ENCODE data around the gene PLXNB2. TPM values are rescaled to one million over a fixed set of nuclear protein-coding genes. Genes with fewer than 3 reads are reported as not detected.
"Not testable (repeated sequence)": the region's sequence is repeated elsewhere in the genome, so short reads cannot be mapped to it uniquely, and the experiment has no call there.

Gene PLXNB2
- total RNA-seq, 1 donor from 2014 or later, result 44.4 TPM

DNA sequence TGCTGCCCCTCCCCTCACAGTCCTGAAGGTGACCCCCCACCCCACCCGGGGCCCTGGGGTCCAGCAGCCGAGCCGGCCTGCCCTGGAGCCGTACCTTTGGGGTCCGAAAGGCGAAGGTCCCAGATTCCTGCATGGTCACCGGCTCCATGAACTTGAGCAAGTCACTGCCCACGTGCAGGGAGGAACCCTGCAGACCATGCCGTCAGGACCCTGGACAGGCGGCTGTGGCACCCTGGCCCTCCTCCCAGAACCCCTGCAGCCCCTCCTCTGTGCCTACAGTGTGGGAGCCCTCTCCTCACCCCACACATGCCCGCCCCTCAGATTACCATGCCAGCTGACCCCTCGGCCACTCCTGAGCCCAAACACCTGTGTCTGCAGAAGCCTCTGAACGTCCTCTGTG, 23.0 kb downstream of the PLXNB2 start:
- no peak for FAIRE-seq
- no peak for DNase-seq (ENCODE audit: low spot score in 2 of 2)

DNA sequence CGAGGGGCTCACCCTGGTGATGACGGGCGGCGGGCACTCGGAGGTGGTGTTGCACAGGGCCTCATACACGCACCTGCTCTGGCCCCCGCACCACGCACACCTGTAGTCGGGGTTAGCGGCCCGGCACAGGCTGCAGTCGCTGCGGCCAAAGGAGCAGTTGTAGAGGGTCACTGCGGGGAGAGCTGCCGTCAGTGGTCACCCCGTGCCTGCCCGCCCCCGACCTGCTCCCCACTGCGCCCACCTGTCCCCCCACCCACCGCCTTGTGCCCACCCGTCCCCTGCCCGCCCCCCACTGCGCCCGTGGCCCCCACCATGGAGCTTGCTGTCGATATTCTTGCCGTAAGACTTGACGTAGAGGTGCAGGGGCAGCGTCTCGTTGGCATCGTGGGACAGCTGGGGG, 23.6 kb downstream of the PLXNB2 start:
- DNase-seq (ENCODE audit: low spot score in 2 of 2) (no peak), FAIRE-seq (no peak)

GRCh38 chr22:50282361-50283155, 24.9 kb downstream of the PLXNB2 start:
- FAIRE-seq, result no peak
- no peak for DNase-seq (ENCODE audit: low spot score in 2 of 2)

GRCh38 chr22:50281957-50282356, 25.5 kb downstream of the PLXNB2 start:
- no peak for DNase-seq (ENCODE audit: low spot score in 2 of 2)
- no peak for FAIRE-seq

DNA sequence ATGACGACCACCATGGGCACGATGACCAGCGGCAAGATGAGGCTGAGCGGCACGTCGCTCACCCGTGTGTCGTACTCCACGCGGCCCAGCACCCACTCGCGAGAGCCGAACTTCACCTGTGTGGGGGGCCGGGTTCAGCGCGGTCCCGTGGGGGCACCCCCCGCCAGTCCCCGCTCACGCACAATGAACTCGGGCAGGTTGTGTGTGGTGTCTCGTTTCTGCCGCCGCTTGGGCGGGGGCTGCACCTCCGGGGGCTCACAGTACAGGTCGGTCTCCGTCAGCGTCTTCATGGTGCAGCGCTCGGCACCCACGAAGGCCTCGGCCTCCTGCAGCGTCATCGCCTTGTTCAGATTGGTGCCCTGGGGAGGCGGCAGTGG, 26.1 kb downstream of the PLXNB2 start:
- FAIRE-seq, result no peak
- DNase-seq (ENCODE audit: low spot score in 2 of 2), result no peak

- DNase-seq (ENCODE audit: low spot score in 2 of 2) (no peak), FAIRE-seq (no peak)
Observed at GRCh38 chr22:50280708-50281383, 26.6 kb downstream of the PLXNB2 start.

- no peak for FAIRE-seq
- DNase-seq (ENCODE audit: low spot score in 2 of 2), result no peak
Observed at GRCh38 chr22:50280022-50280707, 27.3 kb downstream of the PLXNB2 start.

DNA sequence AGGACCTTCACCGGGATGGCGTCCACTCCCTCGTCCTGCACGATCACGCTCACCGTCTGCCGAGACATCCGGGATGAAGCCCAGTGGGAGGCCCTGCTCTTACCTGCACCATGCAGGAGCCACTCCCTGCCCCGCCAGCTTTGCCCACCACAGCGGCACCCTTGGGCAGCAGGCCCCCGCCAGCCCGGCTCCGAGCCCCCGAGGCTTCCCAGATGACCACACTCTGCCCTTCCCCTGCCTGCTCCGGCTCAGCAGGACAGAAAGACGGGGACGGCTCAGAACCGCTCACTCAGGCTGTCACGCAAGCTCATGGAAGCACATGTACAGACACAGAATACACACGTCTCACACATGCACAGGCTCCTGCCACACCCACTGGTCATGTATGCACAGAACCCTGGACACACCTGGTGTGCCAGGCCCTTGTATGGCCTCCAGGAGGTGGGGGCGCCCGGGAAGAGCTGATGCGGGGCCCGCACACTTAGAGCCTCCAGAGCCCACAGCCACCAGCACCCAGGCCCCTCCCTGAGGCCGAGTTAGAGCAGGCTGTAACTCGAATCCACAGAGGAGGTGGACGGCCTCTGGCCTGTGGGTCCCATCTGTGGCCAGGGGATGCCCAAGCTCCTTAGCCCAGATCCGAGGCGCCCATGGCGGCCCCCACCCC, 28.4 kb downstream of the PLXNB2 start:
- FAIRE-seq, result no peak
- no peak for DNase-seq (ENCODE audit: low spot score in 2 of 2)

- FAIRE-seq (no peak), DNase-seq (ENCODE audit: low spot score in 2 of 2) (no peak)
Observed at GRCh38 chr22:50278461-50278860, 29.0 kb downstream of the PLXNB2 start.

GRCh38 chr22:50277761-50278160, 29.7 kb downstream of the PLXNB2 start:
- DNase-seq (ENCODE audit: low spot score in 2 of 2) (no peak), FAIRE-seq (no peak)

DNA sequence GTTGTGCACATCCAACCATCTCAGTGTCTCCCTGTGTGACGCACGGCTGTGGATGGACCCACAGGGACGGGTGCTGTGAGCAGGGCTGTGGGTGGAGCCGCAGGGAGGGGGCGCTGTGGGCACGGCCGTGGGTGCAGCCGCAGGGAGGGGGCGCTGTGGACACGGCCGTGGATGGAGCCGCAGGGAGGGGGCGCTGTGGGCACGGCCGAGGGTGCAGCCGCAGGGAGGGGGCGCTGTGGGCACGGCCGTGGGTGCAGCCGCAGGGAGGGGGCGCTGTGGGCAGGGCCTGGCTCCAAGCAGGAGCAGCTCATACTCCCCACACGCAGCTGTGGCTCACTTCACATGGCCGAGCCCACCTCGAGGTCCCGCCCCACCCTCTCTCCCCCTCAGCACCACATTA, 31.3 kb downstream of the PLXNB2 start:
- DNase-seq (ENCODE audit: low spot score in 2 of 2), result peak; percentile 74 to 83
- FAIRE-seq, result no peak

- DNase-seq (ENCODE audit: low spot score in 2 of 2) (no peak), FAIRE-seq (no peak)
Observed at GRCh38 chr22:50275181-50276055, 32.0 kb downstream of the PLXNB2 start.

- no peak for DNase-seq (ENCODE audit: low spot score in 2 of 2)
- no peak for FAIRE-seq
Observed at GRCh38 chr22:50274771-50275170, 32.7 kb downstream of the PLXNB2 start.

GRCh38 chr22:50274311-50274710, 33.1 kb downstream of the PLXNB2 start:
- DNase-seq (ENCODE audit: low spot score in 2 of 2), result peak; percentile 69 to 76
- no peak for FAIRE-seq

- not testable (repeated sequence) for FAIRE-seq; DNase-seq (ENCODE audit: low spot score in 2 of 2)
Observed at GRCh38 chr22:50273781-50274180, 33.7 kb downstream of the PLXNB2 start.

DNA sequence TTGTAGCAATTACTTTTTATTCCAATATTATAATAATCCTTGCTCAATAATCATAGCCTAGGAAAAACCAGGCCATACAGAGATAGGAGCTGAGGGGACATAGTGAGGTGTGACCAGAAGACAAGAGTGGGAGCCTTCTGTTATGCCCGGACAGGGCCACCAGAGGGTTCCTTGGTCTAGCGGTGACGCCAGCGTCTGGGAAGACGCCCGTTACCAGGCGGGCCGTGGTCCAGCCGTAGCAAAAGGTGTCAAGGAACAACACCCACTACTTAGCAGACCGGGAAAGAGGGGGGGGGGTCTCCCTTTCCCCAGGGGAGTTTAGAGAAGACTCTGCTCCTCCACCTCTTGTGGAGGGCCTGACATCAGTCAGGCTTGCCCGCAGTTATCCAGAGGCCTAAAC, 34.1 kb downstream of the PLXNB2 start:
- not testable (repeated sequence) for DNase-seq (ENCODE audit: low spot score in 2 of 2); FAIRE-seq

GRCh38 chr22:50272044-50272802, 35.2 kb downstream of the PLXNB2 start:
- DNase-seq (ENCODE audit: low spot score in 2 of 2) (no peak), FAIRE-seq (no peak)

- peak; percentile 77 to 82 for DNase-seq (ENCODE audit: low spot score in 2 of 2)
- no peak for FAIRE-seq
Observed at GRCh38 chr22:50271519-50271970, 35.9 kb downstream of the PLXNB2 start.

Measured in frontal cortex (tissue), 4 donors.